GM12875 (cell line): ENCODE data around the gene WIZ.

Source experiments
- H3K4me3 ChIP-seq: one replicate; pipeline ENCODE4 v1.5.1; 2011; ENCODE audit warnings: low read depth, low read length, control low read depth
- CTCF ChIP-seq: IDR thresholded peaks from 2 replicates; pipeline ENCODE4 v1.5.1; 2011; ENCODE audit warnings: low read depth, mild to moderate bottlenecking, control low read depth, inconsistent platforms, low read length, moderate library complexity, borderline replicate concordance; ENCODE audit not compliant: insufficient read depth

The WIZ gene

GRCh38 chr19:15436826-15437110, 13.0 kb downstream of the WIZ start:
- no peak for TF ChIP-seq CTCF

GRCh38 chr19:15436012-15436825, 13.5 kb downstream of the WIZ start:
- H3K4me3 ChIP-seq: no peak overlapping the region
- no peak for TF ChIP-seq CTCF

More at GRCh38 chr19:15436826-15437110, 13.0 kb downstream of the WIZ start:
- H3K4me3 ChIP-seq: no peak overlapping the region

- no peak for TF ChIP-seq CTCF
- no peak overlapping the region for H3K4me3 ChIP-seq
Measured at GRCh38 chr19:15433519-15434069, 16.2 kb downstream of the WIZ start.

- TF ChIP-seq CTCF: no peak
- peak overlapping the region; percentile 76 for H3K4me3 ChIP-seq
Measured at GRCh38 chr19:15432629-15433518, 16.9 kb downstream of the WIZ start.

- H3K4me3 ChIP-seq: peak overlapping the region; percentile 90
- no peak for TF ChIP-seq CTCF
Measured at GRCh38 chr19:15432018-15432494, 17.7 kb downstream of the WIZ start.

- peak overlapping the region; percentile 90 for H3K4me3 ChIP-seq
- TF ChIP-seq CTCF: no peak
Measured at GRCh38 chr19:15431396-15432017, 18.2 kb downstream of the WIZ start.
